ENCODE measurements around the gene CTAGE4. TPM values are rescaled to one million over a fixed set of nuclear protein-coding genes. Genes with fewer than 3 reads are reported as not detected.
"Not testable (repeated sequence)": the region's sequence is repeated elsewhere in the genome, so short reads cannot be mapped to it uniquely, and the experiment has no call there.

The CTAGE4 gene
- total RNA-seq: 10 to 100 TPM in 2 of 6 donors, 1 to 10 TPM in 4; 3.0 to 19.2 (median 7.3) TPM

- H3K36me3 ChIP-seq; H3K27me3 ChIP-seq; H3K9me3 ChIP-seq; ATAC-seq (ENCODE audit: low FRiP score in 2 of 2); H3K27ac ChIP-seq; H3K4me3 ChIP-seq; DNase-seq; H3K4me1 ChIP-seq: not testable (repeated sequence)
- 100% methylated on average over 2 of the region's 19 CpGs; no CpG with 5 or more reads in 1 of the 2 donors for WGBS, 2 donors
These were observed at the start of gene CTAGE4 for GRCh38 chr7:144183166-144183565. CTAGE4 (plus strand) TSS chr7:144183466; CDS start chr7:144183504, 38 bp downstream.

- no peak for DNase-seq
- no peak for ATAC-seq (ENCODE audit: low FRiP score in 2 of 2)
- Histone ChIP-seq H3K9me3 (no peaks in the 10 kb centered on the region), H3K27ac (no peak overlapping the region), H3K4me3 (no peak overlapping the region), H3K36me3 (no peaks in the 10 kb centered on the region), H3K27me3 (no peaks in the 10 kb centered on the region), H3K4me1 (no peaks in the 10 kb centered on the region)
- 57 to 73% methylated on average over 1 of the region's 1 CpG for WGBS, 2 donors
- TF ChIP-seq EP300 (IDR thresholded peaks at IDR 0.05) (no peak), CTCF (IDR thresholded peaks at IDR 0.05) (no peak), POLR2AphosphoS5 (IDR thresholded peaks at IDR 0.05) (no peak), POLR2A (IDR thresholded peaks at IDR 0.05) (no peak)
These were observed 49.1 kb upstream of the CTAGE4 start for GRCh38 chr7:144134116-144134515.

GRCh38 chr7:144137501-144137900 lies 45.8 kb upstream of the CTAGE4 start:
- H3K36me3 ChIP-seq: no peaks in the 10 kb centered on the region
- no peaks in the 10 kb centered on the region for H3K9me3 ChIP-seq
- H3K27me3 ChIP-seq: no peaks in the 10 kb centered on the region
- WGBS, 2 donors: 69 to 73% methylated on average over 1 of the region's 1 CpG
- no peak for DNase-seq
- ATAC-seq (ENCODE audit: low FRiP score in 2 of 2): no peak
- no peaks in the 10 kb centered on the region for H3K4me1 ChIP-seq
- no peak overlapping the region for H3K4me3 ChIP-seq
- TF ChIP-seq POLR2A (IDR thresholded peaks at IDR 0.05) (no peak), POLR2AphosphoS5 (IDR thresholded peaks at IDR 0.05) (no peak), EP300 (IDR thresholded peaks at IDR 0.05) (no peak), CTCF (IDR thresholded peaks at IDR 0.05) (no peak)
- H3K27ac ChIP-seq: no peak overlapping the region

- Histone ChIP-seq H3K27me3 (no peaks in the 10 kb centered on the region), H3K4me1 (no peaks in the 10 kb centered on the region), H3K9me3 (peaks cover 0 to 2% (median under 1%) of the 10 kb centered on the region in 4 donors), H3K36me3 (no peaks in the 10 kb centered on the region), H3K27ac (no peak overlapping the region), H3K4me3 (no peak overlapping the region)
- no peak for TF ChIP-seq CTCF (IDR thresholded peaks at IDR 0.05)
- TF ChIP-seq POLR2A (IDR thresholded peaks at IDR 0.05): no peak
- no peak for TF ChIP-seq POLR2AphosphoS5 (IDR thresholded peaks at IDR 0.05)
- TF ChIP-seq EP300 (IDR thresholded peaks at IDR 0.05): no peak
- no peak for DNase-seq
- ATAC-seq (ENCODE audit: low FRiP score in 2 of 2): no peak
- 78 to 94% methylated on average over 3 of the region's 3 CpGs for WGBS, 2 donors
These were observed 41.1 kb upstream of the CTAGE4 start for GRCh38 chr7:144142187-144142586.

- no peak for ATAC-seq (ENCODE audit: low FRiP score in 2 of 2)
- TF ChIP-seq POLR2AphosphoS5 (IDR thresholded peaks at IDR 0.05): no peak
- no peak for TF ChIP-seq EP300 (IDR thresholded peaks at IDR 0.05)
- TF ChIP-seq CTCF (IDR thresholded peaks at IDR 0.05): no peak
- TF ChIP-seq POLR2A (IDR thresholded peaks at IDR 0.05): no peak
- H3K27me3 ChIP-seq: no peaks in the 10 kb centered on the region
- WGBS, 2 donors: 85 to 90% methylated on average over 3 of the region's 3 CpGs
- no peaks in the 10 kb centered on the region for H3K4me1 ChIP-seq
- no peak for DNase-seq
- peaks cover 0 to 24% (median 10%) of the 10 kb centered on the region in 4 donors for H3K9me3 ChIP-seq
- H3K36me3 ChIP-seq: no peaks in the 10 kb centered on the region
- H3K27ac ChIP-seq: no peak overlapping the region
- H3K4me3 ChIP-seq: no peak overlapping the region
These were observed 38.8 kb upstream of the CTAGE4 start for GRCh38 chr7:144144426-144144825.

All from upper lobe of left lung (tissue), 6 donors.